H1 (cell line): ENCODE data around the gene NELFCD.

Experiments
- ASH2L ChIP-seq: fragments of 200-600, 300-600 bp; sonication (generic); IDR thresholded peaks from one replicate; pipeline ENCODE4 v1.7.1; 2017; ENCODE audit warnings: low read length
- CREB1 ChIP-seq: IDR thresholded peaks from 2 replicates; pipeline ENCODE4 v1.6.1; 2012; ENCODE audit warnings: inconsistent platforms

DNA sequence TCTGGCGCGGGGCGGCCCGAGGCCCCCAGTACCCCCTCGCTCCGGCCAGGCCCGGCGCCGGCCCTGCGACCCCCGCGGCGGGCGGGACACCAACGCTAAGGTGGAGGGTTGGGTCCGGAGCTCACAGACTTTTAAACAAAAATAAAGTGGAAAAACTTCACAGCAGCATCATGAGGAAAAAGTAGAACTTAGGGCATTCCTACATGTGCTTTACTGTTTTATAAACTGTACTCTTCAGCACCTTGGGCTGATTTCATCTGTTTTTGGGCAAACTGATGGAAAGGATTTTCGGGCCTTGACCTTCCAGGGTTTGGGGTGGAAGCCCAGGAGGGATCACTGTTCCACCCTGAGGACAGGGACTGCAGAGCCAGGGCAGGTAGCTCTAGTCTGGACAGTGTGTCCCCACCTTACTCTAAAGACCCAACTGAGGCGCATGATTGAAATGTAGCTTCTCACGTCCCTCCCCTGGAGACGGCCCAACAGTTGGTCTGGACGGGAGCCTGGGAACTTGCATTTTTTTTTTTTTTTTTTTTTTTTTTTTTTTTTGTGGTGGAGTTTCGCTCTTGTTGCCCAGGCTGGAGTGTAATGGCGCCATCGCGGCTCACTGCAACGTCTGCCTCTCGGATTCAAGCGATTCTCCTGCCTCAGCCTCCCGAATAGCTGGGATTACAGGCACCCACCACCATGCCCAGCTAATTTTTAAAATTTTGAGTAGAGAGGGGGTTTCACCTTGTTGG is 740 bp downstream of the NELFCD start:
- TF ChIP-seq ASH2L, result peak; percentile 21
- no peak for TF ChIP-seq CREB1
